ENCODE measurements around the gene ADGRL1. TPM values are rescaled to one million over a fixed set of nuclear protein-coding genes. Genes with fewer than 3 reads are reported as not detected.

ADGRL1 gene
- total and polyA plus RNA-seq, 2 of the 8 experiments (the other 6 are each of a cell fraction or from before 2014, with no cell fraction given): 95.6 to 112 TPM

GRCh38 chr19:14135355-14135754, 70.6 kb downstream of the ADGRL1 start (continued):
- no peak for TF ChIP-seq ATF3 (IDR thresholded peaks at IDR 0.05; ENCODE audit: insufficient read depth, low read depth, low read length)
- TF ChIP-seq GTF2F1 (IDR thresholded peaks at IDR 0.05; ENCODE audit: borderline replicate concordance, low read depth, low read length): no peak
- TF ChIP-seq BCL11A (IDR thresholded peaks at IDR 0.05; ENCODE audit: low read depth in 2 of 2, low read length in 2 of 2): no peak
- no peak for TF ChIP-seq CEBPB (IDR thresholded peaks at IDR 0.05; ENCODE audit: low read depth, low read length)
